ENCODE data around the gene ZNF680. TPM values are rescaled to one million over a fixed set of nuclear protein-coding genes. Genes with fewer than 3 reads are reported as not detected.

The ZNF680 gene
- total RNA-seq, 3 donors from 2014 or later = 16.2 to 50.3 (median 34.1) TPM

DNA sequence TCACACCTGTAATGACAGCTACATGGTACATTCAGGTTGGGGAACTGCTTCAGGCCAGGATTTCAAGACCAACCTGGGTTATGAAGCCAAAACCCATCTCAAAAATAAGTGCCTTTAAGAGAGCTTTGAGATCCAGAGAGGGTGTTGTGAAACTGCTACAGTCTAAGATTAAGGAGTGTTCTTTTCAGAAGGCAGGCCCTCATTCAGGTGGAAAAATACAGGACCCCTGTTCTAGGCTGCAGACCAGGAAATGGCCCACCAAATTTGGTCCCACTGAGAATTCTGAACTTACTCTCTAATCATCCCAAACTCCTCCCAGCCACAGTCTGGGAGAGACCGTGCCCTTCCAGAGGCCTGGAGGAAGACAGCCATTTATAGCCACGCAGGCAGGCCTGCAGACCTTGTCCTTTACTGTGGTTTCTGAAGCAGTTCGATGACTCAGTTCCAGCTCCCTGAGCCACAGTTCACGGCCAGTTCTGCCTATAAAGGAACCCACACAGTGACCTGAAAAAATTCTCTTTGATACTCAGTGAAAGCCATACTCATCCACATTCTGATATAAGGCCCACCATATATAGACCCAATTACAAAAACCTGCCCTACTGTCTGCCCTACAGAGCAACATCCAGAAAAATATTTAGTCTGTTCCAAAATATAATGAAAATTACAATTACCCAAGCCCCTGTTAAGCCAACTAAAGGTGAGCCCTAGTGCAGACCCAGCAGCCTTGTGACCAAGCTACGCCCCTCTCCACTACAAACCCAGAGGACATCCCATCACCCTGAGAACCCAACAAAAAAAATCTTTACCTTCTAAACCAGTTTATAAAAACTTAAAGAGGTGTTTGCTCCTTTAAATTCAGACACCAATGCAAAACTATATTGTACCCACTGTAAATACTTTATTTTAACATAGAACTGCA is 21.2 kb downstream of the ZNF680 start:
- no peaks in the 10 kb centered on the region for H3K9me3 ChIP-seq
- no peaks in the 10 kb centered on the region for H3K4me1 ChIP-seq
- no peak for DNase-seq (ENCODE audit: low spot score in 2 of 2)
- TF ChIP-seq POLR2AphosphoS5 (IDR thresholded peaks at IDR 0.05) (no peak), CTCF (IDR thresholded peaks at IDR 0.05) (no peak), POLR2A (IDR thresholded peaks at IDR 0.05) (no peak)
- peak overlapping the region; percentile 60 to 83 for H3K27ac ChIP-seq
- no peaks in the 10 kb centered on the region for H3K36me3 ChIP-seq
- intact Hi-C loops (cut with DNase I; ENCODE audit: low total_unique reads) = no loop called here
- H3K4me3 ChIP-seq = no peak overlapping the region
- H3K27me3 ChIP-seq = no peaks in the 10 kb centered on the region

DNA sequence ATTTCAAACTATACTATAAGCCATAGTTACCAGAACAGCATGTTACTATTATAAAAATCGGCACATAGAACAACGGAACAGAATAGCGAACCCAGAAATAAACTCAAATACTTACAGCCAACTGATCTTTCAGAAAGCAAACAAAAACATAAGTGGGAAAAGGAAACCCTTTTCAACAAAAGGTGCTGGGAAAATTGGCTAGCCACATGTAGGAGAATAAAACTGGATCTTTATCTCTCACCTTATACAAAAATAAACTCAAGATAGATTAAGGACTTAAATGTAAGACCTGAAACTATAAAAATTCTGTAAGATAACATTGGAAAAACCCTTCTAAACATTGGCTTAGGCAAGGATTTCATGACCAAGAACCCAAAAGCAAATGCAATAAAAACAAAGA is 29.1 kb downstream of the ZNF680 start:
- no peaks in the 10 kb centered on the region for H3K27me3 ChIP-seq
- TF ChIP-seq CTCF (IDR thresholded peaks at IDR 0.05) (no peak), POLR2AphosphoS5 (IDR thresholded peaks at IDR 0.05) (no peak)
- no peak for DNase-seq (ENCODE audit: low spot score in 2 of 2)
- H3K36me3 ChIP-seq = no peaks in the 10 kb centered on the region
- H3K27ac ChIP-seq = no peak overlapping the region
- intact Hi-C loops (cut with DNase I; ENCODE audit: low total_unique reads) = no loop called here
- H3K4me1 ChIP-seq = no peaks in the 10 kb centered on the region
- peaks cover 11 to 24% of the 10 kb centered on the region in 2 donors for H3K9me3 ChIP-seq
- H3K4me3 ChIP-seq = no peak overlapping the region

DNA sequence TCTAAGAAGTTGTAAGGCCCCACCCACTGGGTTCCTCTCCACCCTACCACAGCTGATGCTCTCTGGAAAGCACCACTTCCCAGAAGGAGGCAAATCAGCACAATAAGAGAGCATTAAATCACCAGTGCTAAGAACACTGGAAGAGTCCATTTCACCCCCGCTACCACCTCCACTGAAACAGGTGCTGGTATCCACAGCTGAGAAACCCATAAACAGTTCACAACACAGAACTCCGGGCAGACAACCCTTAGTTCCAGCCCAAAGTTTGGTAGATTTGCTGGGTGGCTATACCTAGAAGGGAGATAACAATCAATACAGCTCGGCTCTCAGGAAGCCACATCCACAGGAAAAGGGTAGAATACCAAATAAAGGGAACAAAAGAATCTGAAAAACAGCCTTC is 34.1 kb downstream of the ZNF680 start:
- peaks cover 7% of the 10 kb centered on the region for H3K36me3 ChIP-seq
- intact Hi-C loops (cut with DNase I; ENCODE audit: low total_unique reads) = loop anchor here (5.0 kb wide), 1 partner anchor 86 kb away; no protein-coding TSS in a partner anchor
- peaks cover 38 to 64% of the 10 kb centered on the region in 2 donors for H3K9me3 ChIP-seq

GRCh38 chr7:64521409-64521984 is 41.4 kb downstream of the ZNF680 start:
- no peak overlapping the region for H3K27ac ChIP-seq
- no peak overlapping the region for H3K4me3 ChIP-seq
- peaks cover 26 to 97% of the 10 kb centered on the region in 2 donors for H3K9me3 ChIP-seq
- no peaks in the 10 kb centered on the region for H3K27me3 ChIP-seq
- no peak for DNase-seq (ENCODE audit: low spot score in 2 of 2)
- TF ChIP-seq POLR2A (IDR thresholded peaks at IDR 0.05) = no peak
- no peak for TF ChIP-seq POLR2AphosphoS5 (IDR thresholded peaks at IDR 0.05)
- H3K4me1 ChIP-seq = no peaks in the 10 kb centered on the region
- H3K36me3 ChIP-seq = peaks cover 4% of the 10 kb centered on the region
- intact Hi-C loops (cut with DNase I; ENCODE audit: low total_unique reads) = no loop called here

More for the DNA sequence above, 34.1 kb downstream of the ZNF680 start:
- TF ChIP-seq POLR2AphosphoS5 (IDR thresholded peaks at IDR 0.05) = no peak
- no peak for TF ChIP-seq POLR2A (IDR thresholded peaks at IDR 0.05)
- TF ChIP-seq CTCF (IDR thresholded peaks at IDR 0.05) = no peak
- DNase-seq (ENCODE audit: low spot score in 2 of 2) = no peak
- no peak overlapping the region for H3K4me3 ChIP-seq
- H3K27me3 ChIP-seq = no peaks in the 10 kb centered on the region
- no peaks in the 10 kb centered on the region for H3K4me1 ChIP-seq
- no peak overlapping the region for H3K27ac ChIP-seq

DNA sequence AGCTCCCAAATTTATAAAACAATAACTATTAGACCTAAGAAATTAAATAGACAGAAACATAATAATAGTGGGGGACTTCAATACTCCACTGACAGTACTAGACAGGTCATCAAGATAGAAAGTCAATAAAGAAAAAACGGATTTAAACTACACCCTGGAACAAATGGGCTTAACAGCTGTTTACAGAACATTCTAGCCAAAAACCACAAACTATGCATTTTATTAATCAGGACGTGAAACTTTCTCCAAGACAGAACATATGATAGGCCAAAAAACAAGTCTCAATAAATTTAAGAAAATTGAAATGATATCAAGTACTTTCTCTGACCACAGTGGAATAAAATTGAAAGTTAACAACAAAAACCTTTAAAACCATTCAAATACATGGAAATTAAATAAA is 46.4 kb downstream of the ZNF680 start:
- Histone ChIP-seq H3K36me3 (no peaks in the 10 kb centered on the region), H3K4me3 (no peak overlapping the region), H3K27me3 (no peaks in the 10 kb centered on the region), H3K4me1 (no peaks in the 10 kb centered on the region), H3K9me3 (peaks cover 16 to 55% of the 10 kb centered on the region in 2 donors), H3K27ac (no peak overlapping the region)
- intact Hi-C loops (cut with DNase I; ENCODE audit: low total_unique reads) = no loop called here
- TF ChIP-seq POLR2A (IDR thresholded peaks at IDR 0.05) (no peak), CTCF (IDR thresholded peaks at IDR 0.05) (no peak)
- DNase-seq (ENCODE audit: low spot score in 2 of 2) = no peak

All from breast epithelium (tissue), 4 donors.